NOMO-1 treated with dmso at 0.1 percent for 144 hours (cell line): Measurements from ENCODE around the gene CMTM5.
"Not testable (repeated sequence)": the region's sequence is repeated elsewhere in the genome, so short reads cannot be mapped to it uniquely, and the experiment has no call there.

Source experiments
- DNase-seq: peaks from one replicate; lab custom pipeline; 2025; ENCODE audit not compliant: unreplicated experiment; lab: John Stamatoyannopoulos, UW

The CMTM5 gene

GRCh38 chr14:23377573-23378563, 1.0 kb downstream of the CMTM5 start:
- no peak for DNase-seq

GRCh38 chr14:23378612-23379220, 1.9 kb downstream of the CMTM5 start:
- no peak for DNase-seq

- DNase-seq = no peak
Measured at GRCh38 chr14:23379366-23380196, 2.7 kb downstream of the CMTM5 start.

- no peak for DNase-seq
Measured at GRCh38 chr14:23380197-23380914, 3.5 kb downstream of the CMTM5 start.

GRCh38 chr14:23380976-23381375, 4.1 kb downstream of the CMTM5 start:
- no peak for DNase-seq

GRCh38 chr14:23381871-23382270, 5.0 kb downstream of the CMTM5 start:
- DNase-seq = no peak

- no peak for DNase-seq
Measured at GRCh38 chr14:23382276-23382675, 5.4 kb downstream of the CMTM5 start.

GRCh38 chr14:23382731-23383440, 6.0 kb downstream of the CMTM5 start:
- no peak for DNase-seq

GRCh38 chr14:23384364-23385080, 7.7 kb downstream of the CMTM5 start:
- no peak for DNase-seq

- DNase-seq = no peak
Measured at GRCh38 chr14:23385244-23385641, 8.4 kb downstream of the CMTM5 start.

- DNase-seq = no peak
Measured at GRCh38 chr14:23385642-23386265, 8.9 kb downstream of the CMTM5 start.

GRCh38 chr14:23386266-23386657, 9.4 kb downstream of the CMTM5 start:
- not testable (repeated sequence) for DNase-seq

- DNase-seq = no peak
Measured at GRCh38 chr14:23386999-23387398, 10.2 kb downstream of the CMTM5 start.

- no peak for DNase-seq
Measured at GRCh38 chr14:23387916-23388882, 11.4 kb downstream of the CMTM5 start.

GRCh38 chr14:23388996-23389395, 12.2 kb downstream of the CMTM5 start:
- no peak for DNase-seq

GRCh38 chr14:23389396-23389795, 12.6 kb downstream of the CMTM5 start:
- no peak for DNase-seq

- DNase-seq = not testable (repeated sequence)
Measured at GRCh38 chr14:23389871-23390270, 13.0 kb downstream of the CMTM5 start.

GRCh38 chr14:23392613-23393012, 15.8 kb downstream of the CMTM5 start:
- no peak for DNase-seq
